ENCODE data around the gene SLC22A12.
"Not testable (repeated sequence)": the region's sequence is repeated elsewhere in the genome, so short reads cannot be mapped to it uniquely, and the experiment has no call there.

Gene SLC22A12

DNA sequence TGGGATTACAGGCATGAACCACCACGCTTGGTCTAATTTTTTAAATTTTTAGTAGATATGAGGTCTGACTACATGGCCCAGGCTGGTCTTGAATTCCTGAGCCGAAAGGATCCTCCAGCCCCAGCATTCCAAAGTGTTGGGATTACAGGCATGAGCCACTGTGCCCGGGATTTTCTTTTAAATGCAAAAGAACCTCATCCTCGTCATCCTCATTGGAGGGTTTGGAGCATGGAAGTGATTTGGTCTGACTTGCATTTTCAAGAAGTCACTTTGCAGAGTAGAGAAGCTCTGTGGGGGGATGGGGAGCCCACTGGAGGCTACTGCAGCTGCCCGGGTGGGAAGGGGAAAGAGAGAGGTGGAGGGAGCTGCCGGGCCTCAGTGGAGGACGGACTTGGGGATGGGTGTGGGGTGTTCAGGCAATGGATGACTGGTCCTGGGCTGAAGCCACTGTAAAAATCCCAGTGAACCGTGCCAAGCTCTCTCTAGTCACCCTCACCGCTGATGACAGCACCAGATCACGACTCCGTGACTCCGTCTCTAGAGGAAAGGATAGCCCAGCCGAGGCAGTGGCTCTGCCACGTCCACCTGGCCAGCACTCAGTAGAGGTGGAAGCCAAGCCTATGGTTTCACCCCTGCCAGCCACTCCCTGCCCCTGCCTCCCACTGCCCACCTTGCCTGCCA is 32.8 kb upstream of the SLC22A12 start:
- peaks cover 6% of the 10 kb centered on the region for H3K27me3 ChIP-seq (ENCODE audit: control insufficient read depth, insufficient read depth, low read length)
- no peaks in the 10 kb centered on the region for H3K9me3 ChIP-seq (ENCODE audit: control insufficient read depth, low read length)
- no peak overlapping the region for H3K9ac ChIP-seq (ENCODE audit: low read length)
- H3K36me3 ChIP-seq (ENCODE audit: control insufficient read depth, insufficient read depth, low read length): no peaks in the 10 kb centered on the region
- H3K4me3 ChIP-seq (ENCODE audit: low read length): no peak overlapping the region
- no peaks in the 10 kb centered on the region for H3K4me1 ChIP-seq (ENCODE audit: control insufficient read depth, insufficient read depth, low read length)

DNA sequence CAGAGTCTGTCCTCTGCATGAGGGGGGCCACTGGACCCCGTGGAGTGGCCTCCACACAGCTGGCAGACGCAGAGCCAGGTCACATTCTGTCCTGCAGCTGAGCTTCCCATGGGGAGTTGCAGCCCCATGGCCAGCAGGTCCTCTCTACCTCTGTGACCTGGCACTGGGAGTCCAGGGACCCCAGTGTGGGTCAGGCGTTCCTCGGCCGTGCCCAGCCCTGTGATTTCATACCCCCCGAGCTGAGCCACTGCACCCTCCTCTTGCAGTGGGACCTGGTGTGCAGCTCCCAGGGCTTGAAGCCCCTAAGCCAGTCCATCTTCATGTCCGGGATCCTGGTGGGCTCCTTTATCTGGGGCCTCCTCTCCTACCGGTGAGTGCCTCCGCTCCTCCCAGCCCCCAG is 32.2 kb upstream of the SLC22A12 start:
- H3K9me3 ChIP-seq (ENCODE audit: control insufficient read depth, low read length): no peaks in the 10 kb centered on the region
- no peaks in the 10 kb centered on the region for H3K36me3 ChIP-seq (ENCODE audit: control insufficient read depth, insufficient read depth, low read length)
- H3K4me1 ChIP-seq (ENCODE audit: control insufficient read depth, insufficient read depth, low read length): no peaks in the 10 kb centered on the region
- no peak overlapping the region for H3K9ac ChIP-seq (ENCODE audit: low read length)
- H3K4me3 ChIP-seq (ENCODE audit: low read length): no peak overlapping the region
- H3K27me3 ChIP-seq (ENCODE audit: control insufficient read depth, insufficient read depth, low read length): peaks cover 6% of the 10 kb centered on the region

DNA sequence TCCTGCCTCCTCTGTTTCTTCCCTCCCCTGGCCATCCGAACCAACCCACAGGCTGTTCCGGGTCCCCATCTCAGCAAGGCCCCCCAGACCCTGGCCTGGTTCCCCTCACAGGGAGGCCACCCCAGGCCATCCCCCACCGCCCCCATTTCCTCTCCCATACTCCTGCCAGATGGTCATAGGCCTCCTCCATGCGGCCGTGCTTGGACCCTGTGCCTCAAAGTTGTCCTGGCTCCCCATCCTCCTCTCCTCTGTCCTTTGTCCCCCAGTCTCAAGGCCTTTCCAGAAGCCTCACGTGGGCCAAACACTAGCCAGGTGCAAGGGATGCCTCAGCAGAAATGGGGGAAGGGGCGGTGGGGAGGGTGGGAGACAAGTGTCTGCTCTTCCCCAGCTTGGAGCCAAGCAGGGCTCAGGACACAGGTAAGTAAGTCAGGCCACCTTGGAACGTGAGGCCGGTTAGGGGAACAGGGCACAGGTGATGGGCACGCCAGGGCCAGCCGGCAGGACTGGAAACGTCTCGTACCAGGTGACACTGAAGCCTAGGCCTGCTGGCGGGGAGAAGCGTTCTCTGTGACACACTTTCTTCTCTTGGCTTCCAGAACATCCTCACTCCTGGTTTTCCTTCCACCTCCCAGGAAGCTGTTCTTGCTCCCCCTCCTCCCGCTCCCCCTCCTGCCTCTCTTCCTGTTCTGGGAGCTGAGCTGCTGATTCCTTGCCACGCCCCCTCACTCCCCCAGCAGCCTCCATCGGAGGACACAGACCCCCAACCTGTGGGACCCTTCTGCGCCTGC is 31.5 kb upstream of the SLC22A12 start:
- Histone ChIP-seq H3K27me3 (ENCODE audit: control insufficient read depth, insufficient read depth, low read length) (peaks cover 6% of the 10 kb centered on the region), H3K36me3 (ENCODE audit: control insufficient read depth, insufficient read depth, low read length) (no peaks in the 10 kb centered on the region)

DNA sequence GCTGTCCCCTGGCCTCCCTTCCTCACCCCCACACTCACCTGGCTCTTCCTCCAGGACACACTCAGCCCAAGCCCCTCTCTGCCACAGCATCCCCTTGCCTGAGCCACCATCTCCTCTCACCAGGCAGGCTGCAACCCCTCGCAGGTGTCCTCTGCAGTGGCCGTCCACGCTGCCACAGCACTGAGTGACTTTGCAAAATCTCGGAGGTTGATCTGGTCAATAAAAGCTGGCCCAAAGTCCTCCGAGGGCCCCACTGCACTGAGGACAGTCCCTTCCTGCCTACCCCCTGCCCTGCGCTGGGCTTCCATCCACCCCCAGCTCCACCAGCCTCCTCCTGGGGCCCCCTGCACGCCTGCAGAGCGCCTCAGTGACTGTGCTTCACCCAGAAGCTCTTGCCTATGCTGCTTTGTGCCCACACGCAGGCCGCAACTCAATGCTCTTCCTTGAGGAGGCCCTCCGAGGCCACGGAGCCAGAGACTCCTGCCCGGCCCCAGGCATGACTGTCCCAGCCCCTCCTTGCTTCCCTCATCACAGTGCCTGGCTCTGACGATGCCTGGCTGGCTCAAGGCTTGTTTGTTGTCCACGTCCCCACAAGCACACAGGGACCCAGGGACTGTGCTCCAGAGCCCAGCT is 30.8 kb upstream of the SLC22A12 start:
- Histone ChIP-seq H3K4me1 (ENCODE audit: control insufficient read depth, insufficient read depth, low read length) (no peaks in the 10 kb centered on the region), H3K27me3 (ENCODE audit: control insufficient read depth, insufficient read depth, low read length) (peaks cover 6% of the 10 kb centered on the region), H3K9ac (ENCODE audit: low read length) (no peak overlapping the region), H3K4me3 (ENCODE audit: low read length) (no peak overlapping the region), H3K36me3 (ENCODE audit: control insufficient read depth, insufficient read depth, low read length) (no peaks in the 10 kb centered on the region), H3K9me3 (ENCODE audit: control insufficient read depth, low read length) (no peaks in the 10 kb centered on the region)

More for the DNA sequence above, 31.5 kb upstream of the SLC22A12 start:
- no peaks in the 10 kb centered on the region for H3K4me1 ChIP-seq (ENCODE audit: control insufficient read depth, insufficient read depth, low read length)
- H3K9me3 ChIP-seq (ENCODE audit: control insufficient read depth, low read length): no peaks in the 10 kb centered on the region
- no peak overlapping the region for H3K4me3 ChIP-seq (ENCODE audit: low read length)
- no peak overlapping the region for H3K9ac ChIP-seq (ENCODE audit: low read length)

DNA sequence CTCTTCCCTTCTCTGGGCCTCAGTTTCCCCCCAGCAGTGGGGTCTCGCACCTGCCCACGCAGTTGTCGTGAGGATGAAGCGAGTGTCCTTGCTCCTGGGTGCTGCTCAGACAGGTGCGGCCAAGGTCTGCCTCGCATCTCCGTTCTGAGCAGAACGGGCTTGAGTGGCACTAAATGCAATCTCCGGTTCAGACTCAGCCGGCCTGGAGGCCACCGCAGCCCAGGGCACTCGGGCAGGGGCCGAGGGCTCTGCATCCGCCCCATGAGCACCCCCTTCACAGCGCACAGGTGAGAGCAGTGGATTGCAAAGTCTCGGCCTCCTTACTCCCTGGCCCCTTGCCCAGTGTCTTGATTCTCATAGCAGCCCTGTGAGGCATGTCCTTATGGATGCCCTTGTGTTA is 30.1 kb upstream of the SLC22A12 start:
- Histone ChIP-seq H3K9ac (ENCODE audit: low read length) (no peak overlapping the region), H3K36me3 (ENCODE audit: control insufficient read depth, insufficient read depth, low read length) (no peaks in the 10 kb centered on the region), H3K4me1 (ENCODE audit: control insufficient read depth, insufficient read depth, low read length) (no peaks in the 10 kb centered on the region), H3K9me3 (ENCODE audit: control insufficient read depth, low read length) (no peaks in the 10 kb centered on the region), H3K27me3 (ENCODE audit: control insufficient read depth, insufficient read depth, low read length) (peaks cover 6% of the 10 kb centered on the region), H3K4me3 (ENCODE audit: low read length) (no peak overlapping the region)

DNA sequence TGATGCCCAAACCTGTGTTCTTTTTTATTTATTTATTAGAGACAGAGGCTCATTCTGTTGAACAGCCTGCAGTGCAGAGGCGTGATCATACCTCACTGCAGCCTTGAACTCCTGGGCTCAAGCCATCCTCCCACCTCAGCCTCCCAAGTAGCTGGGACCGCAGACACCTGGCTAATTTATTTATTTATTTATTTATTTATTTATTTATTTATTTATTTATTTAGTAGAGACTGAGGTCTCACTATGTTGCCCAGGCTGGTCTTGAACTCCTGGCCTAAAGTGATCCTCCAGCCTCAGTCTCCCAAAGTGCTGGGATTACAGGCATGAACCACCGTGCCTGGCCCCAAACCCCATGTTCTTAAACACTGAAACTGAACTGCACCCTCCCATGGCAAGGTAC is 29.6 kb upstream of the SLC22A12 start:
- H3K4me3 ChIP-seq (ENCODE audit: low read length); H3K9me3 ChIP-seq (ENCODE audit: control insufficient read depth, low read length); H3K4me1 ChIP-seq (ENCODE audit: control insufficient read depth, insufficient read depth, low read length); H3K36me3 ChIP-seq (ENCODE audit: control insufficient read depth, insufficient read depth, low read length); H3K27me3 ChIP-seq (ENCODE audit: control insufficient read depth, insufficient read depth, low read length); H3K9ac ChIP-seq (ENCODE audit: low read length): not testable (repeated sequence)

DNA sequence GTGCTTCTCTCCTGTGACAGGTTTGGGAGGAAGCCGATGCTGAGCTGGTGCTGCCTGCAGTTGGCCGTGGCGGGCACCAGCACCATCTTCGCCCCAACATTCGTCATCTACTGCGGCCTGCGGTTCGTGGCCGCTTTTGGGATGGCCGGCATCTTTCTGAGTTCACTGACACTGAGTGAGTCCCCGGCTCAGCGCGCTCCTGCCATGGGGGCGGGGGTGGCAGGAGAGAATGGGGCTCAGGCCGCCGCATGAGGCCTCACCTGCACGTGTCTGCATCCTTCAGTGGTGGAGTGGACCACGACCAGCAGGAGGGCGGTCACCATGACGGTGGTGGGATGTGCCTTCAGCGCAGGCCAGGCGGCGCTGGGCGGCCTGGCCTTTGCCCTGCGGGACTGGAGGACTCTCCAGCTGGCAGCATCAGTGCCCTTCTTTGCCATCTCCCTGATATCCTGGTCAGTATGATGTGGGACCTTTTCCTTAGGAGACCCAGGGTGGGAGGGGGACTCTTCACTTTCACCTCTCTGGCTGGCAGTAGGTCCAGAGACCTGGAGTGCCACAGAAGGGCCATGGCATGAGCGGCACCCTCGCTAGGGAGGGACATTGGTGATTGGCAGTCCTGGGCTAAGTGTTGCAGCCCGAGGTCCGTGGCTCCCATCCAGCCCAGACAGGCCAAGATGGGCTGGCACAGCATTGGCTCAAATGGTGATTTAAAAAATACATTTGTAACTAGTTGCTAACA is 28.9 kb upstream of the SLC22A12 start:
- Histone ChIP-seq H3K36me3 (ENCODE audit: control insufficient read depth, insufficient read depth, low read length) (no peaks in the 10 kb centered on the region), H3K27me3 (ENCODE audit: control insufficient read depth, insufficient read depth, low read length) (peaks cover 6% of the 10 kb centered on the region), H3K4me1 (ENCODE audit: control insufficient read depth, insufficient read depth, low read length) (no peaks in the 10 kb centered on the region)

DNA sequence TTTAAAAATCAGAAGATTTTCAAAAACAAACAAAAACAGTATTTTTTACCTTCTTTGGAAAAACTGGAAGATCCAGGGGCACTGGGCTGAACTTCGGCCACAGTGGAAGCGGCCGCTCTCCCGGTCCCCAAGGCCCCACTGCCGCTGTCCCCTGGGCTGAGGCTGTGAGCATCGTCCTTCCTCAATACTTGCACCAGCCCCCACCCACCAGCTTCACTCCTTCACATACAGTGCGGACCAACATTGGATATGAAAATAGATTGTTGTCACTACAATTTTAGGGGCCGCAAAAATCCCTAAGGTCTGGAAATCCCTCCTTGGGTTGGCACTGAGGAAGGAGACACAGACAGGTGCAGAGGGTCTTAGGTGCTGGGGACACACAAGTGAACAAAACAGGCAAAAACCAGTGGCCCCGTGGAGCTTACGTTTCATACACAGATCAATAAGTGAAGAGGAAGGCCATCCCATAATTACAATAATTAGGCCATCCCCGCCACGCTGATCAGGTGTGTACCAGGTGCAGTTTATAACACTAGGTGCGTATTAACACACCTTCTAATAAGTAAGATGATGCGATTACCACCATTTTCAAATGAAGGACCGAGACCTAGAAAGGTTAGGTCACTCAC is 28.2 kb upstream of the SLC22A12 start:
- H3K4me1 ChIP-seq (ENCODE audit: control insufficient read depth, insufficient read depth, low read length): no peaks in the 10 kb centered on the region

More for the DNA sequence above, 28.9 kb upstream of the SLC22A12 start:
- Histone ChIP-seq H3K9me3 (ENCODE audit: control insufficient read depth, low read length) (no peaks in the 10 kb centered on the region), H3K9ac (ENCODE audit: low read length) (no peak overlapping the region), H3K4me3 (ENCODE audit: low read length) (no peak overlapping the region)

DNA sequence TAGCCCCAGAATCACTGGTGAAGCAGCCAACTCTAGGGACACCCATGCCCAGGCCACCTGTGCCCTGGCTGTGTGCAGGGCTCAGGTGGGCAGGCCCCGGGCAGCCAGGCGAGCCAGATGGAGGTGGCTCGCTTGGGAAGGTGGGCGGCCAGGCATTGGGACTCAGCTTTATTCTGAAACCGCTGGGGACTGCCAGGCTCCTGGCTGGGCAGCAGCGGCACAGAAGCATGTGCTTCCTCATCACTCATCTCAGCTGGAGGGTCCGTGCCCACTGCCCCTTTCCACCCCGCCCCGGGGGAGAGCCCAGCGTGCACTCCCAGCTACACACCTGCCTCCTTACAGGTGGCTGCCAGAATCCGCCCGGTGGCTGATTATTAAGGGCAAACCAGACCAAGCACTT is 27.1 kb upstream of the SLC22A12 start:
- Histone ChIP-seq H3K4me3 (ENCODE audit: low read length) (no peak overlapping the region), H3K27me3 (ENCODE audit: control insufficient read depth, insufficient read depth, low read length) (peaks cover 6% of the 10 kb centered on the region), H3K9me3 (ENCODE audit: control insufficient read depth, low read length) (no peaks in the 10 kb centered on the region), H3K36me3 (ENCODE audit: control insufficient read depth, insufficient read depth, low read length) (no peaks in the 10 kb centered on the region), H3K9ac (ENCODE audit: low read length) (no peak overlapping the region), H3K4me1 (ENCODE audit: control insufficient read depth, insufficient read depth, low read length) (no peaks in the 10 kb centered on the region)

More for the DNA sequence above, 28.2 kb upstream of the SLC22A12 start:
- Histone ChIP-seq H3K27me3 (ENCODE audit: control insufficient read depth, insufficient read depth, low read length) (peaks cover 6% of the 10 kb centered on the region), H3K9ac (ENCODE audit: low read length) (no peak overlapping the region), H3K9me3 (ENCODE audit: control insufficient read depth, low read length) (no peaks in the 10 kb centered on the region), H3K36me3 (ENCODE audit: control insufficient read depth, insufficient read depth, low read length) (no peaks in the 10 kb centered on the region), H3K4me3 (ENCODE audit: low read length) (no peak overlapping the region)

DNA sequence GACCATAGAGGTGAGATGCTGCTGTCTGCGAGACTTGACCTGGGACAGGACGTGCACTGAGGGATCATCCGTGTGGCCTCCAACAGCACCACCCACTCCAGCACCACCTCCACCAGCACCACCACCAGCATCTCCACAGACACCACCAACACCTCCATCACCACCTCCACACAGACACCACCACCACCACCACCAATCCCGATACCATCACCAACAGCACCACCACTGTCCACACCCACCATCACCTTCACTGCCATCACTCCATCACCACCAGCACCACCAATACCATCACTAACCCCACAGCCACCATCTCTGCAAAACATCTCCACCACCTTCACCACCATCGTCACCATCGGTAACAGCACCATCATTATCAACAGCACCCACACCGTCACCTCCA is 26.6 kb upstream of the SLC22A12 start:
- H3K9ac ChIP-seq (ENCODE audit: low read length): no peak overlapping the region
- no peaks in the 10 kb centered on the region for H3K4me1 ChIP-seq (ENCODE audit: control insufficient read depth, insufficient read depth, low read length)
- H3K36me3 ChIP-seq (ENCODE audit: control insufficient read depth, insufficient read depth, low read length): no peaks in the 10 kb centered on the region
- peaks cover 6% of the 10 kb centered on the region for H3K27me3 ChIP-seq (ENCODE audit: control insufficient read depth, insufficient read depth, low read length)
- no peak overlapping the region for H3K4me3 ChIP-seq (ENCODE audit: low read length)
- H3K9me3 ChIP-seq (ENCODE audit: control insufficient read depth, low read length): no peaks in the 10 kb centered on the region

DNA sequence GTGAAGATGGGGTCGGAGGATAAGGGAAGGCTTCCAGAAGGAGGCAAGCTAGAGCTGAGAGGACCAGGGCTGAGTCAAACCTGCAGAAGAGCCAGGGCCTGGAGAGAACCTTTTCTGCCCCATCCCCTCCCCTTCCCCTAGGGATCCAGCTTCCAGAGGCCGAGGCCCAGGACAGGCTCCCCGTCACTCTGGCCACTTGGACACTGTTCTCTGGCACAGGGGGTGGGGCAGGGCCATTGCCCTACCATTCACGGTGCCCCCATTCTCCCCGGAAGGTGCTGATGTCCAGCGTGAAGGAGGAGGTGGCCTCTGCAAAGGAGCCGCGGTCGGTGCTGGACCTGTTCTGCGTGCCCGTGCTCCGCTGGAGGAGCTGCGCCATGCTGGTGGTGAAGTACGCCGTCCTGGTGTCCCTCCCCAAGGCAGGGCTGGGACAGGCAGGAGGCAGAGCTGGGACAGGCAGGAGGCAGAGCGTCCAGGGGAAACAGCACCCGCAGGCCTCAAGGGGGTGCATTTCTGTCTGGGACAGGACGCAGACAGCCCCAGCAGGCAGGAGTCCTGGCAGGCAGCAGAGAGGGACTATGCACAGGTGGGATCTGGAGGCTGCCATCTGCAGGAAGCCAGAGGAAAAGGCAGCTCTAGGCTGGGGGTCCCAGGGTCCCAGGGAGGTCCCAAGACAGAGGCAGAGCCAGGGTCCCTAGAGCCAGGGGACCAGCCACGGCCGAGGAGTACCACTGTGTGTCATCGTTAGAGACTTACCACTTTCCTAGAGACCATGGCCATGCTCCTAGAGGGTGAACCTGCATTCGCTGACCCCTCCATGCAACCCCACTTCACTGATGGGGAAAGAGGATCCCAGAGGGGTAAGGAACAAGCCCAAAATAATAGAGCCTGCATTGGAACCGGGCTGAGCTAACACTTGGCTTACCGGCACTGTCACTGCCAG is 25.8 kb upstream of the SLC22A12 start:
- Histone ChIP-seq H3K9me3 (ENCODE audit: control insufficient read depth, low read length) (no peaks in the 10 kb centered on the region), H3K9ac (ENCODE audit: low read length) (no peak overlapping the region), H3K27me3 (ENCODE audit: control insufficient read depth, insufficient read depth, low read length) (no peaks in the 10 kb centered on the region), H3K4me3 (ENCODE audit: low read length) (no peak overlapping the region), H3K4me1 (ENCODE audit: control insufficient read depth, insufficient read depth, low read length) (no peaks in the 10 kb centered on the region), H3K36me3 (ENCODE audit: control insufficient read depth, insufficient read depth, low read length) (no peaks in the 10 kb centered on the region)

All from mucosa of stomach (tissue), 1 donor.